HAP-1 (cell line): Measurements from ENCODE around the gene TBC1D22A.

Source experiments
- DNase-seq, 2 experiments: peaks; one replicate each; pipeline ENCODE4 v3.0.0-alpha.2; 2016 to 2020; ENCODE audit warnings: low spot score in 2 of 2
- H3K27me3 ChIP-seq: fragments of 250-450 bp; sonication (Bioruptor Pico); 2 replicates; pipeline ENCODE4 v1.5.1; 2020; ENCODE audit warnings: low read depth, mild to moderate bottlenecking, moderate library complexity
- H3K36me3 ChIP-seq: fragments of 250-450 bp; sonication (Bioruptor Pico); replicated peaks from 2 replicates; pipeline ENCODE4 v1.5.1; 2020; ENCODE audit warnings: mild to moderate bottlenecking
- H3K4me1 ChIP-seq: fragments of 250-450 bp; sonication (Bioruptor Pico); 2 replicates; pipeline ENCODE4 v1.5.1; 2020; ENCODE audit warnings: mild to moderate bottlenecking
- H3K4me3 ChIP-seq: fragments of 250-450 bp; sonication (Bioruptor Pico); 2 replicates; pipeline ENCODE4 v1.5.1; 2020; ENCODE audit warnings: mild to moderate bottlenecking, moderate library complexity
- H3K9me3 ChIP-seq: fragments of 250-450 bp; sonication (Bioruptor Pico); 2 replicates; pipeline ENCODE4 v1.5.1; 2020; ENCODE audit warnings: mild to moderate bottlenecking, moderate library complexity
- in situ Hi-C: fragments of 300-500 bp; cut with MboI; formaldehyde crosslinking; loops from 3 replicates; pipeline ENCODE4 v1.14.3; 2020; ENCODE audit warnings: low sequenced_read_pairs, inconsistent platforms, mixed read lengths

TBC1D22A gene

GRCh38 chr22:47177334-47177815 lies 414.9 kb downstream of the TBC1D22A start:
- Histone ChIP-seq H3K9me3 (no peaks in the 10 kb centered on the region), H3K36me3 (no peaks in the 10 kb centered on the region), H3K4me3 (no peak overlapping the region), H3K4me1 (no peaks in the 10 kb centered on the region), H3K27me3 (no peaks in the 10 kb centered on the region)
- DNase-seq = peak in 1 of 2 experiments; percentile 3
- in situ Hi-C loops = no loop called here

- peak in 1 of 2 experiments; percentile 3 for DNase-seq
- Histone ChIP-seq H3K9me3 (no peaks in the 10 kb centered on the region), H3K36me3 (no peaks in the 10 kb centered on the region), H3K4me1 (no peaks in the 10 kb centered on the region), H3K27me3 (no peaks in the 10 kb centered on the region), H3K4me3 (no peak overlapping the region)
- in situ Hi-C loops = no loop called here
These were observed 415.9 kb downstream of the TBC1D22A start for GRCh38 chr22:47178339-47178738.

GRCh38 chr22:47180796-47181195 lies 418.3 kb downstream of the TBC1D22A start:
- no peak for DNase-seq
- Histone ChIP-seq H3K9me3 (no peaks in the 10 kb centered on the region; the same call in 1 of the 2 replicates), H3K4me3 (no peak overlapping the region), H3K27me3 (no peaks in the 10 kb centered on the region; the same call in 1 of the 2 replicates), H3K36me3 (no peaks in the 10 kb centered on the region), H3K4me1 (no peaks in the 10 kb centered on the region)
- in situ Hi-C loops = no loop called here

GRCh38 chr22:47187176-47187957 lies 424.9 kb downstream of the TBC1D22A start:
- H3K4me3 ChIP-seq = no peak overlapping the region
- DNase-seq = no peak
- no peaks in the 10 kb centered on the region for H3K4me1 ChIP-seq
- no peaks in the 10 kb centered on the region for H3K36me3 ChIP-seq
- H3K9me3 ChIP-seq = no peaks in the 10 kb centered on the region; the same call in 1 of the 2 replicates
- H3K27me3 ChIP-seq = no peaks in the 10 kb centered on the region; the same call in 1 of the 2 replicates
- in situ Hi-C loops = no loop called here

GRCh38 chr22:47188261-47189055 lies 426.0 kb downstream of the TBC1D22A start:
- DNase-seq = no peak
- H3K9me3 ChIP-seq = no peaks in the 10 kb centered on the region; the same call in 1 of the 2 replicates
- no peaks in the 10 kb centered on the region for H3K36me3 ChIP-seq
- H3K27me3 ChIP-seq = no peaks in the 10 kb centered on the region; the same call in 1 of the 2 replicates
- in situ Hi-C loops = no loop called here
- no peak overlapping the region for H3K4me3 ChIP-seq
- H3K4me1 ChIP-seq = no peaks in the 10 kb centered on the region

GRCh38 chr22:47189056-47189916 lies 426.8 kb downstream of the TBC1D22A start:
- H3K9me3 ChIP-seq = no peaks in the 10 kb centered on the region; the same call in 1 of the 2 replicates
- no peak for DNase-seq
- in situ Hi-C loops = no loop called here
- no peak overlapping the region for H3K4me3 ChIP-seq
- no peaks in the 10 kb centered on the region for H3K4me1 ChIP-seq
- H3K36me3 ChIP-seq = no peaks in the 10 kb centered on the region
- no peaks in the 10 kb centered on the region; the same call in 1 of the 2 replicates for H3K27me3 ChIP-seq

- H3K4me1 ChIP-seq = no peaks in the 10 kb centered on the region
- no peaks in the 10 kb centered on the region for H3K36me3 ChIP-seq
- H3K4me3 ChIP-seq = no peak overlapping the region
- DNase-seq = no peak
- in situ Hi-C loops = loop anchor here (10.0 kb wide), 1 partner anchor 64 kb away; no protein-coding TSS in a partner anchor
- H3K9me3 ChIP-seq = no peaks in the 10 kb centered on the region
- no peaks in the 10 kb centered on the region for H3K27me3 ChIP-seq
These were observed 428.0 kb downstream of the TBC1D22A start for GRCh38 chr22:47190276-47190956.

GRCh38 chr22:47190957-47191670 lies 428.7 kb downstream of the TBC1D22A start:
- in situ Hi-C loops = loop anchor here (10.0 kb wide), 1 partner anchor 64 kb away; no protein-coding TSS in a partner anchor
- Histone ChIP-seq H3K27me3 (no peaks in the 10 kb centered on the region), H3K9me3 (no peaks in the 10 kb centered on the region), H3K36me3 (no peaks in the 10 kb centered on the region), H3K4me1 (no peaks in the 10 kb centered on the region), H3K4me3 (no peak overlapping the region)
- DNase-seq = no peak

- no peaks in the 10 kb centered on the region for H3K9me3 ChIP-seq
- no peaks in the 10 kb centered on the region for H3K27me3 ChIP-seq
- no peaks in the 10 kb centered on the region for H3K36me3 ChIP-seq
- in situ Hi-C loops = loop anchor here (10.0 kb wide), 1 partner anchor 63 kb away; no protein-coding TSS in a partner anchor
- no peak overlapping the region for H3K4me3 ChIP-seq
- no peaks in the 10 kb centered on the region for H3K4me1 ChIP-seq
- no peak for DNase-seq
These were observed 429.5 kb downstream of the TBC1D22A start for GRCh38 chr22:47191671-47192650.

- H3K4me3 ChIP-seq = no peak overlapping the region
- no peaks in the 10 kb centered on the region for H3K27me3 ChIP-seq
- peak in 1 of 2 experiments; percentile 41 for DNase-seq
- in situ Hi-C loops = loop anchor here (10.0 kb wide), 1 partner anchor 62 kb away; no protein-coding TSS in a partner anchor
- no peaks in the 10 kb centered on the region for H3K4me1 ChIP-seq
- H3K36me3 ChIP-seq = no peaks in the 10 kb centered on the region
- H3K9me3 ChIP-seq = no peaks in the 10 kb centered on the region
These were observed 430.4 kb downstream of the TBC1D22A start for GRCh38 chr22:47192651-47193437.
